ENCODE data around the gene C22orf42. TPM values are rescaled to one million over a fixed set of nuclear protein-coding genes. Genes with fewer than 3 reads are reported as not detected.
"Not testable (repeated sequence)": the region's sequence is repeated elsewhere in the genome, so short reads cannot be mapped to it uniquely, and the experiment has no call there.

The C22orf42 gene
- polyA plus RNA-seq, 3 donors, result 0.28 to 0.65 (median 0.31) TPM

DNA sequence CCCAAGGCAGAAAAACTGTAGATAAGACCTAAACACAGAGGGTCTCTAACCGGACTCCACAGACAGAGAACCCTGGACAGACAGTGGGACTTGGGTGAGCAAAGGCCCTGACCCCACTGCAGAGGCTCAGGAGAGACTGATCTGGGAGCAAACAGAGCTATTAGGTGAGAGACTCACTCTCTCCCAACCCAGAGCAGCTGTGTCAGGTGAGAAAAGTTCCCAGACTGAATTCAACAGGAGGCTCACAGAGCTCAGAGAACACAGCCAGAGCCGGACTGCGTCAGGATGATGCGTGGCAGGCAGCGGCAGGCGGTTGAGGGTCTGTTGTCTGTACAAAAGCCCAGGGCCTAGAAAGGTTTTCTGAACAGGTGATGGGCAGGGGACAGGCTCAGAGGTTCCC lies 40.2 kb upstream of the C22orf42 start:
- peaks cover 0 to 29% of the 10 kb centered on the region in 2 donors for H3K27me3 ChIP-seq (ENCODE audit: control insufficient read depth in 2 of 2, insufficient read depth in 2 of 2, low read length in 2 of 2)
- H3K27me3 Mint-ChIP-seq (ENCODE audit: low read depth in 3 of 3), result peaks cover 28 to 51% (median 49%) of the 10 kb centered on the region in 3 donors
- no peaks in the 10 kb centered on the region for H3K9me3 ChIP-seq (replicated peaks in 1 of 2; ENCODE audit: control insufficient read depth in 1 of 2, insufficient read depth in 1 of 2, low read length in 2 of 2)
- peaks cover 24% of the 10 kb centered on the region for H3K4me1 Mint-ChIP-seq
- peaks cover 0 to 8% (median 5%) of the 10 kb centered on the region in 7 donors for H3K9me3 Mint-ChIP-seq
- no peak overlapping the region for H3K27ac ChIP-seq (ENCODE audit: low read depth in 1 of 2, low read length in 2 of 2)
- intact Hi-C loops (cut with micrococcal nuclease), result no loop called here
- H3K4me1 ChIP-seq (ENCODE audit: control insufficient read depth in 1 of 2, insufficient read depth in 2 of 2, low read length in 2 of 2), result peaks cover 11 to 24% of the 10 kb centered on the region in 2 donors
- H3K9ac ChIP-seq (ENCODE audit: insufficient read depth, low read length, poor library complexity, severe bottlenecking), result no peak overlapping the region
- no peaks in the 10 kb centered on the region for H3K36me3 ChIP-seq (replicated peaks in 1 of 2; ENCODE audit: control insufficient read depth in 1 of 2, insufficient read depth in 2 of 2, low read length in 2 of 2)
- no peak for DNase-seq
- no peaks in the 10 kb centered on the region for H4K20me1 ChIP-seq (ENCODE audit: insufficient read depth, low read length)
- WGBS (ENCODE audit: insufficient coverage), result 94% methylated on average over 6 of the region's 6 CpGs
- H3K27ac Mint-ChIP-seq, result no peak overlapping the region
- H3K4me3 ChIP-seq (replicated peaks in 1 of 3; ENCODE audit: low read depth in 2 of 3, low read length in 3 of 3), result no peak overlapping the region
- no peak overlapping the region for H3K4me2 ChIP-seq (replicated peaks; ENCODE audit: extremely low read depth, low read length, poor library complexity, severe bottlenecking)
- no peaks in the 10 kb centered on the region for H3K79me2 ChIP-seq (ENCODE audit: insufficient read depth, low read length)
- H3K36me3 Mint-ChIP-seq, result peaks cover 0 to 3% of the 10 kb centered on the region in 2 donors
- no peak overlapping the region for H3K4me3 Mint-ChIP-seq
- TF ChIP-seq, protein P1, sequence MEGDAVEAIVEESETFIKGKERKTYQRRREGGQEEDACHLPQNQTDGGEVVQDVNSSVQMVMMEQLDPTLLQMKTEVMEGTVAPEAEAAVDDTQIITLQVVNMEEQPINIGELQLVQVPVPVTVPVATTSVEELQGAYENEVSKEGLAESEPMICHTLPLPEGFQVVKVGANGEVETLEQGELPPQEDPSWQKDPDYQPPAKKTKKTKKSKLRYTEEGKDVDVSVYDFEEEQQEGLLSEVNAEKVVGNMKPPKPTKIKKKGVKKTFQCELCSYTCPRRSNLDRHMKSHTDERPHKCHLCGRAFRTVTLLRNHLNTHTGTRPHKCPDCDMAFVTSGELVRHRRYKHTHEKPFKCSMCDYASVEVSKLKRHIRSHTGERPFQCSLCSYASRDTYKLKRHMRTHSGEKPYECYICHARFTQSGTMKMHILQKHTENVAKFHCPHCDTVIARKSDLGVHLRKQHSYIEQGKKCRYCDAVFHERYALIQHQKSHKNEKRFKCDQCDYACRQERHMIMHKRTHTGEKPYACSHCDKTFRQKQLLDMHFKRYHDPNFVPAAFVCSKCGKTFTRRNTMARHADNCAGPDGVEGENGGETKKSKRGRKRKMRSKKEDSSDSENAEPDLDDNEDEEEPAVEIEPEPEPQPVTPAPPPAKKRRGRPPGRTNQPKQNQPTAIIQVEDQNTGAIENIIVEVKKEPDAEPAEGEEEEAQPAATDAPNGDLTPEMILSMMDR (IDR thresholded peaks at IDR 0.05), result no peak
- H2AFZ ChIP-seq (ENCODE audit: insufficient read depth, low read depth, low read length, poor library complexity, severe bottlenecking), result no peak overlapping the region

DNA sequence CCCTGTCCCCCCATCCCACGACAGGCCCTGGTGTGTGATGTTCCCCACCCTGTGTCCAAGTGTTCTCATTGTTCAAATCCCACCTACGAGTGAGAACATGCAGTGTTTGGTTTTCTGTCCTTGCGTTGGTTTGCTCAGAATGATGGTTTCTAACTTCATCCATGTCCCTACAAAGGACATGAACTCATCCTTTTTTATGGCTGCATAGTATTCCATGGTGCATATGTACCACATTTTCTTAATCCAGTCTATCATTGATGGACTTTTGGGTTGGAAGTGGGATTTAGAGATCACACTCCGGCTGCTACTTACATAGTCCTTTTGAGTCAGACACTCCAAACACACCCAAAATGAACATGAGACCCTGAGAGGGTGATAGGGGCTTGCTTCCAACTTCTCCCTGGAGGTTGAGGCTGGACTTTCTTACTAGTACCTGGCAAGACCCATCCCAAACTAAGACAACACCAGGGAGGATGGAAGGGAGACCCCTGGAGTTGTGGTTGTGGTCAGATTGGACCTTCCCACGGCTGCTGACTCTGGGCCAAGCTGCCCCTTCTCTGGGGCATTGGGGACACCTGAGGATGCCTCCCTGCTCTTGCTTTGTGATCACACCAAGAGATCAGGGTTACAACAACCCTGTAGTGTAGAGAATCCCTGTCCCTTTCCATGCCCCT lies 38.6 kb upstream of the C22orf42 start:
- H3K4me3 ChIP-seq (replicated peaks in 1 of 3; ENCODE audit: low read depth in 2 of 3, low read length in 3 of 3); H3K4me1 ChIP-seq (ENCODE audit: control insufficient read depth in 1 of 2, insufficient read depth in 2 of 2, low read length in 2 of 2); H3K9me3 ChIP-seq (replicated peaks in 1 of 2; ENCODE audit: control insufficient read depth in 1 of 2, insufficient read depth in 1 of 2, low read length in 2 of 2); H3K36me3 Mint-ChIP-seq; H3K27ac Mint-ChIP-seq; H3K9ac ChIP-seq (ENCODE audit: insufficient read depth, low read length, poor library complexity, severe bottlenecking); H3K4me3 Mint-ChIP-seq; H3K36me3 ChIP-seq (replicated peaks in 1 of 2; ENCODE audit: control insufficient read depth in 1 of 2, insufficient read depth in 2 of 2, low read length in 2 of 2); H4K20me1 ChIP-seq (ENCODE audit: insufficient read depth, low read length); H3K27ac ChIP-seq (ENCODE audit: low read depth in 1 of 2, low read length in 2 of 2); intact Hi-C loops (cut with micrococcal nuclease); H3K9me3 Mint-ChIP-seq; H3K4me2 ChIP-seq (replicated peaks; ENCODE audit: extremely low read depth, low read length, poor library complexity, severe bottlenecking); H2AFZ ChIP-seq (ENCODE audit: insufficient read depth, low read depth, low read length, poor library complexity, severe bottlenecking); DNase-seq; H3K79me2 ChIP-seq (ENCODE audit: insufficient read depth, low read length): not testable (repeated sequence)
- peaks cover 11% of the 10 kb centered on the region for H3K4me1 Mint-ChIP-seq
- H3K27me3 Mint-ChIP-seq (ENCODE audit: low read depth in 3 of 3), result peaks cover 17 to 39% (median 36%) of the 10 kb centered on the region in 3 donors
- WGBS (ENCODE audit: insufficient coverage), result no CpG with 5 or more reads among the region's 5 CpGs
- peaks cover 0 to 14% of the 10 kb centered on the region in 2 donors for H3K27me3 ChIP-seq (ENCODE audit: control insufficient read depth in 2 of 2, insufficient read depth in 2 of 2, low read length in 2 of 2)

DNA sequence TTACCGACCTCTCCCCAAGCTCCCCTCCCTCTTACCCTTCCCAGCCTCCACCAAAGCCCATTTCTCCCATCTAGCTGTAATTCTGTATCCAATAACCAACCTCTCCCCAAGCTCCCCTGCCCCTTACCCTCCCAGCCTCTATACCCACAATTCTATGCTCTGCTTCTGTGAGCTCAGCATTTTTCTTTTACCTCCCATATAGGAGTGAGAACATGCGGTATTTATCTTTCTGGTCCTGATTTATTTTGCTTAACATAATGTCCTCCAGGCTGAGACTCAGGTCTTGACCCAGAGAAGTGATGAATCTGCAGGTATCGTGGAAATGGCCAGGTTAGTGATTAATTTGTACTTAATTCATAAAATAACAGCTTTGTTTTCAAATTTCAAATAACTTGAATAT lies 36.8 kb upstream of the C22orf42 start:
- H4K20me1 ChIP-seq (ENCODE audit: insufficient read depth, low read length); H3K4me2 ChIP-seq (replicated peaks; ENCODE audit: extremely low read depth, low read length, poor library complexity, severe bottlenecking); H3K9ac ChIP-seq (ENCODE audit: insufficient read depth, low read length, poor library complexity, severe bottlenecking); H2AFZ ChIP-seq (ENCODE audit: insufficient read depth, low read depth, low read length, poor library complexity, severe bottlenecking); H3K4me3 Mint-ChIP-seq; DNase-seq; intact Hi-C loops (cut with micrococcal nuclease); H3K36me3 ChIP-seq (replicated peaks in 1 of 2; ENCODE audit: control insufficient read depth in 1 of 2, insufficient read depth in 2 of 2, low read length in 2 of 2); H3K4me1 ChIP-seq (ENCODE audit: control insufficient read depth in 1 of 2, insufficient read depth in 2 of 2, low read length in 2 of 2); H3K4me3 ChIP-seq (replicated peaks in 1 of 3; ENCODE audit: low read depth in 2 of 3, low read length in 3 of 3); H3K9me3 ChIP-seq (replicated peaks in 1 of 2; ENCODE audit: control insufficient read depth in 1 of 2, insufficient read depth in 1 of 2, low read length in 2 of 2); H3K27ac Mint-ChIP-seq; H3K27ac ChIP-seq (ENCODE audit: low read depth in 1 of 2, low read length in 2 of 2); H3K27me3 ChIP-seq (ENCODE audit: control insufficient read depth in 2 of 2, insufficient read depth in 2 of 2, low read length in 2 of 2); H3K36me3 Mint-ChIP-seq; H3K9me3 Mint-ChIP-seq; H3K4me1 Mint-ChIP-seq; H3K79me2 ChIP-seq (ENCODE audit: insufficient read depth, low read length): not testable (repeated sequence)
- WGBS (ENCODE audit: insufficient coverage), result 100% methylated on average over 1 of the region's 3 CpGs
- peaks cover 13 to 33% (median 21%) of the 10 kb centered on the region in 3 donors for H3K27me3 Mint-ChIP-seq (ENCODE audit: low read depth in 3 of 3)

DNA sequence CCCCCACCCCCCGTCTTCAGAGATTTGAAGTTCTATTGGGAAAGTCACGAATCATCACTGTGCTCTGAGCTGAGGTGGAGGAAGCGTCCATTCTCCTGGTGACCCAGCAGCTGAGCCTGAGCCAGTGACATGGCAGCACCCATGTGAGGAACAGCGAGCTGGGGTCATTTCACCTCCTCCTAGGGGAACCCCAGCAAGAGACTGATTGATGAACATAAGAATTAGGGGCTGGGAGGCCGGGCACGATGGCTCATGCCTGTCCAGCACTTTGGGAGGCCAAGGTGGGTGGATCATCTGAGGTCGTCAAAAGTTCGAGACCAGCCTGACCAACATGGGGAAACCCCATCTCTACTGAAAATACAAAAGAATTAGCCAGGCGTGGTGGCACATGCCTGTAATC lies 34.2 kb upstream of the C22orf42 start:
- H3K27ac ChIP-seq (ENCODE audit: low read depth in 1 of 2, low read length in 2 of 2); H3K4me2 ChIP-seq (replicated peaks; ENCODE audit: extremely low read depth, low read length, poor library complexity, severe bottlenecking); H4K20me1 ChIP-seq (ENCODE audit: insufficient read depth, low read length); H3K4me1 Mint-ChIP-seq; H3K27ac Mint-ChIP-seq; DNase-seq; H3K79me2 ChIP-seq (ENCODE audit: insufficient read depth, low read length); H3K4me3 ChIP-seq (replicated peaks in 1 of 3; ENCODE audit: low read depth in 2 of 3, low read length in 3 of 3); H3K36me3 ChIP-seq (replicated peaks in 1 of 2; ENCODE audit: control insufficient read depth in 1 of 2, insufficient read depth in 2 of 2, low read length in 2 of 2); H3K4me1 ChIP-seq (ENCODE audit: control insufficient read depth in 1 of 2, insufficient read depth in 2 of 2, low read length in 2 of 2); H3K36me3 Mint-ChIP-seq; H3K9me3 Mint-ChIP-seq; intact Hi-C loops (cut with micrococcal nuclease); H3K9ac ChIP-seq (ENCODE audit: insufficient read depth, low read length, poor library complexity, severe bottlenecking); H3K4me3 Mint-ChIP-seq; H2AFZ ChIP-seq (ENCODE audit: insufficient read depth, low read depth, low read length, poor library complexity, severe bottlenecking); H3K27me3 ChIP-seq (ENCODE audit: control insufficient read depth in 2 of 2, insufficient read depth in 2 of 2, low read length in 2 of 2); H3K9me3 ChIP-seq (replicated peaks in 1 of 2; ENCODE audit: control insufficient read depth in 1 of 2, insufficient read depth in 1 of 2, low read length in 2 of 2): not testable (repeated sequence)
- H3K27me3 Mint-ChIP-seq (ENCODE audit: low read depth in 3 of 3), result peaks cover 8 to 31% (median 12%) of the 10 kb centered on the region in 3 donors
- WGBS (ENCODE audit: insufficient coverage), result 96% methylated on average over 4 of the region's 9 CpGs
